H1 (cell line): Measurements from ENCODE around the gene EFEMP2. TPM values are rescaled to one million over a fixed set of nuclear protein-coding genes. Genes with fewer than 3 reads are reported as not detected.

Experiments used
- BACH1 ChIP-seq: IDR thresholded peaks from 2 replicates; pipeline ENCODE4 v1.6.1; 2012; ENCODE audit warnings: low read length, improper control_type of control experiment
- BRCA1 ChIP-seq: IDR thresholded peaks from 2 replicates; pipeline ENCODE4 v1.6.1; 2012; ENCODE audit warnings: low read depth, low read length, improper control_type of control experiment
- EGR1 ChIP-seq: IDR thresholded peaks from 2 replicates; pipeline ENCODE4 v1.6.1; 2011; ENCODE audit warnings: low read depth, low read length, borderline replicate concordance
- EP300 ChIP-seq, 2 experiments: IDR thresholded peaks; 1 replicate in 1 of 2; 2 replicates in 1 of 2; pipeline ENCODE4 v1.6.1; 2011 to 2012; ENCODE audit warnings: low read depth in 2 of 2, low read length in 2 of 2, mild to moderate bottlenecking in 2 of 2, borderline replicate concordance in 1 of 2, inconsistent platforms in 1 of 2, moderate library complexity in 1 of 2
- GABPA ChIP-seq: IDR thresholded peaks from 2 replicates; pipeline ENCODE4 v1.6.1; 2011; ENCODE audit warnings: mild to moderate bottlenecking, low read length, moderate library complexity, borderline replicate concordance; ENCODE audit not compliant: insufficient read depth
- KDM1A ChIP-seq: fragments of 200-600, 300-600 bp; sonication (generic); IDR thresholded peaks from 2 replicates; pipeline ENCODE4 v1.7.1; 2016; ENCODE audit warnings: mild to moderate bottlenecking, low read length, borderline replicate concordance
- KDM4A ChIP-seq: IDR thresholded peaks from one replicate; pipeline ENCODE4 v1.7.1; 2012; ENCODE audit warnings: low read depth, mild to moderate bottlenecking, moderate library complexity, low read length, inconsistent platforms; ENCODE audit not compliant: severe bottlenecking
- NANOG ChIP-seq: IDR thresholded peaks from 2 replicates; pipeline ENCODE4 v1.6.1; 2011; ENCODE audit warnings: low read length, low read depth, mild to moderate bottlenecking, inconsistent platforms; ENCODE audit not compliant: insufficient read depth, poor library complexity, severe bottlenecking
- PHF8 ChIP-seq: fragments of 200-600 bp; sonication (generic); conservative IDR thresholded peaks from 2 replicates; pipeline ENCODE4 v1.7.1; 2012; ENCODE audit warnings: low read depth, mild to moderate bottlenecking, inconsistent platforms, low read length, moderate library complexity
- POLR2AphosphoS5 ChIP-seq: IDR thresholded peaks from 2 replicates; pipeline ENCODE4 v1.6.1; 2011; ENCODE audit warnings: low read depth, low read length
- RNF2 ChIP-seq: fragments of 200-900, 300-1000 bp; sonication (generic); IDR thresholded peaks from 2 replicates; pipeline ENCODE4 v1.7.1; 2016; ENCODE audit warnings: borderline replicate concordance, low read depth, mild to moderate bottlenecking, antibody characterized with exemption, low read length; ENCODE audit not compliant: poor library complexity, severe bottlenecking; ENCODE audit errors: missing control alignments
- SAP30 ChIP-seq: fragments of 300-600 bp; sonication (generic); IDR thresholded peaks from 2 replicates; pipeline ENCODE4 v1.7.1; 2012; ENCODE audit warnings: low read length, moderate library complexity, mild to moderate bottlenecking, inconsistent platforms; ENCODE audit not compliant: insufficient read depth, insufficient replicate concordance
- SIX5 ChIP-seq: IDR thresholded peaks from 2 replicates; pipeline ENCODE4 v1.6.1; 2011; ENCODE audit warnings: mild to moderate bottlenecking, low read depth, low read length
- SRF ChIP-seq: IDR thresholded peaks from 2 replicates; pipeline ENCODE4 v1.6.1; 2011; ENCODE audit warnings: mild to moderate bottlenecking, low read depth, low read length, moderate library complexity
- TAF7 ChIP-seq: optimal IDR thresholded peaks from 2 replicates; pipeline ENCODE3; 2011; ENCODE audit warnings: low read depth, mild to moderate bottlenecking, inconsistent platforms, low read length, moderate library complexity, borderline replicate concordance
- TEAD4 ChIP-seq: IDR thresholded peaks from 2 replicates; pipeline ENCODE4 v1.6.1; 2012; ENCODE audit warnings: low read depth, low read length, inconsistent platforms, mixed read lengths
- ZNF274 ChIP-seq: IDR thresholded peaks from 2 replicates; pipeline ENCODE4 v1.7.0; 2012; ENCODE audit warnings: low read length, borderline replicate concordance; ENCODE audit errors: extremely low read depth
- polyA plus RNA-seq, 7 experiments: library from polyadenylated mRNA; depleted of rRNA in 3 of 7; stranded (reverse) in 5 of 7; unstranded in 2 of 7; fragments of >200 nt in 5 of 7; fragments of 200-250 nt in 2 of 7; gene quantifications; 1 replicate in 5 of 7; 2 replicates in 1 of 7; 4 replicates in 1 of 7; pipeline versions ENCODE4 v1.2.1 to v1.2.3, GENCODE V29; 2011 to 2013; ENCODE audit warnings: missing spikeins in 2 of 7, mixed read lengths in 2 of 7
- total RNA-seq: library from RNA; stranded (reverse); fragmentation: NEBNext Ultra II Directional; extraction: Animal tissue kit (Norgen Biotek cat#: 25700); gene quantifications from 2 replicates; pipeline ENCODE4 v1.2.1, GENCODE V29; 2021
- TF ChIP-seq, protein P1 (sequence below): IDR thresholded peaks from 2 replicates; pipeline ENCODE4 v1.6.1; 2012; ENCODE audit warnings: low read length, inconsistent platforms
- TF ChIP-seq, protein P2 (sequence below), 3 experiments: IDR thresholded peaks; 1 replicate in 2 of 3; 2 replicates in 1 of 3; pipeline versions ENCODE4 v1.5.1 to v1.6.1; 2011; ENCODE audit warnings: low read length in 3 of 3, mild to moderate bottlenecking in 3 of 3, inconsistent platforms in 2 of 3, low read depth in 1 of 3, moderate library complexity in 1 of 3; ENCODE audit not compliant: insufficient read depth in 1 of 3; ENCODE audit errors: control extremely low read depth in 1 of 3

The EFEMP2 gene
- total and polyA plus RNA-seq, 2 of the 8 experiments (the other 6 are each of a cell fraction or from before 2014, with no cell fraction given) = 8.8 to 17.2 TPM

DNA sequence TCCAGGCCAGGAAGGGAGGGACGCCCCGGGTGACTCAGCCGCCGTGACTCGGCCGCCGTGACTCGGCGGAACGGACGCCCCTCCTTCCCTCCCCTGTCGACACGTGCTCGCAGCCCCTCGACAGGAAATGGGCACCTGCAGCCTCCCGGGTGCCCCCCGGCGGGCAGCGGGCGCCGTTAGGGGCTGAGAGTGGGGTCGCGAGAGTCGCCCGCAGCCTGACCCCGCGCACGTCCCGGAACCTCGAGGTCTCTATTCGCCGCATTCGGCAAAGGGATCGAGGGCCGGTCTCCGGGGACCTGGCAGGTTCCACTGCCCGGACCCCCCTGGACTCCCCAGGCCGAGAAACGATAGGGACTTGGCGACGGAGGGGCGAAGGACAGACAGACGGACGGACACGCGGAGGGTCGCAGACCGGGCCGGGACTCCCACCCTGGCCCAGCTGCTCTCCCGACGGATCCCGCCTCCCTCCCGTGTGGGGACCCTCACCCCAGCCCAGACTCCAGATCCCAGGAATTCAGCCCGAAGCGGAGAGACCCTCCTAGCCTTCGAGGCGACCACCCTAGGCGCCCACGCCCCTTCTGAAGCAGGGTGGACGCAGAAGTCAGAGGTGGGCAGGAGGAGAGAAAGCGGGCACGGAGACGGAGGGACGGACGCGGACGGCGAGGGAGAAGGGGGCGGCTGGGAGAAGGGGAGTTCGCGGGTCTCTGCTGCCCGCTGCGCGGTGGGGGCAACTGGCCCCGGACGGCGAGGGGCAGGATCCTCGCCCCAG is 26.9 kb upstream of the EFEMP2 start (continued):
- no peak for TF ChIP-seq RNF2
- TF ChIP-seq SIX5 = no peak
- TF ChIP-seq, protein P1, sequence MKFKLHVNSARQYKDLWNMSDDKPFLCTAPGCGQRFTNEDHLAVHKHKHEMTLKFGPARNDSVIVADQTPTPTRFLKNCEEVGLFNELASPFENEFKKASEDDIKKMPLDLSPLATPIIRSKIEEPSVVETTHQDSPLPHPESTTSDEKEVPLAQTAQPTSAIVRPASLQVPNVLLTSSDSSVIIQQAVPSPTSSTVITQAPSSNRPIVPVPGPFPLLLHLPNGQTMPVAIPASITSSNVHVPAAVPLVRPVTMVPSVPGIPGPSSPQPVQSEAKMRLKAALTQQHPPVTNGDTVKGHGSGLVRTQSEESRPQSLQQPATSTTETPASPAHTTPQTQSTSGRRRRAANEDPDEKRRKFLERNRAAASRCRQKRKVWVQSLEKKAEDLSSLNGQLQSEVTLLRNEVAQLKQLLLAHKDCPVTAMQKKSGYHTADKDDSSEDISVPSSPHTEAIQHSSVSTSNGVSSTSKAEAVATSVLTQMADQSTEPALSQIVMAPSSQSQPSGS = no peak
- TF ChIP-seq KDM4A = peak; percentile 53
- TF ChIP-seq SRF = no peak
- no peak for TF ChIP-seq TAF7
- TF ChIP-seq KDM1A = no peak
- no peak for TF ChIP-seq TEAD4
- TF ChIP-seq NANOG = no peak
- no peak for TF ChIP-seq SAP30
- 0 out of 2 replicates have a peak, but pooled peaks have one; percentile 32 for TF ChIP-seq PHF8
- no peak for TF ChIP-seq EGR1
- TF ChIP-seq BACH1 = peak; percentile 83
- TF ChIP-seq, protein P2, sequence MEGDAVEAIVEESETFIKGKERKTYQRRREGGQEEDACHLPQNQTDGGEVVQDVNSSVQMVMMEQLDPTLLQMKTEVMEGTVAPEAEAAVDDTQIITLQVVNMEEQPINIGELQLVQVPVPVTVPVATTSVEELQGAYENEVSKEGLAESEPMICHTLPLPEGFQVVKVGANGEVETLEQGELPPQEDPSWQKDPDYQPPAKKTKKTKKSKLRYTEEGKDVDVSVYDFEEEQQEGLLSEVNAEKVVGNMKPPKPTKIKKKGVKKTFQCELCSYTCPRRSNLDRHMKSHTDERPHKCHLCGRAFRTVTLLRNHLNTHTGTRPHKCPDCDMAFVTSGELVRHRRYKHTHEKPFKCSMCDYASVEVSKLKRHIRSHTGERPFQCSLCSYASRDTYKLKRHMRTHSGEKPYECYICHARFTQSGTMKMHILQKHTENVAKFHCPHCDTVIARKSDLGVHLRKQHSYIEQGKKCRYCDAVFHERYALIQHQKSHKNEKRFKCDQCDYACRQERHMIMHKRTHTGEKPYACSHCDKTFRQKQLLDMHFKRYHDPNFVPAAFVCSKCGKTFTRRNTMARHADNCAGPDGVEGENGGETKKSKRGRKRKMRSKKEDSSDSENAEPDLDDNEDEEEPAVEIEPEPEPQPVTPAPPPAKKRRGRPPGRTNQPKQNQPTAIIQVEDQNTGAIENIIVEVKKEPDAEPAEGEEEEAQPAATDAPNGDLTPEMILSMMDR (IDR thresholded peaks at IDR 0.05; ENCODE audit: control extremely low read depth in 1 of 3, insufficient read depth in 1 of 3, low read depth in 1 of 3, low read length in 3 of 3) = no peak
- TF ChIP-seq GABPA = no peak
- no peak for TF ChIP-seq POLR2AphosphoS5
- no peak for TF ChIP-seq EP300 (IDR thresholded peaks at IDR 0.05; ENCODE audit: borderline replicate concordance in 1 of 2, low read depth in 2 of 2, low read length in 2 of 2)
- no peak for TF ChIP-seq BRCA1
- no peak for TF ChIP-seq ZNF274
